Measurements from ENCODE around the gene PIK3C2B.

Gene PIK3C2B, protein sequence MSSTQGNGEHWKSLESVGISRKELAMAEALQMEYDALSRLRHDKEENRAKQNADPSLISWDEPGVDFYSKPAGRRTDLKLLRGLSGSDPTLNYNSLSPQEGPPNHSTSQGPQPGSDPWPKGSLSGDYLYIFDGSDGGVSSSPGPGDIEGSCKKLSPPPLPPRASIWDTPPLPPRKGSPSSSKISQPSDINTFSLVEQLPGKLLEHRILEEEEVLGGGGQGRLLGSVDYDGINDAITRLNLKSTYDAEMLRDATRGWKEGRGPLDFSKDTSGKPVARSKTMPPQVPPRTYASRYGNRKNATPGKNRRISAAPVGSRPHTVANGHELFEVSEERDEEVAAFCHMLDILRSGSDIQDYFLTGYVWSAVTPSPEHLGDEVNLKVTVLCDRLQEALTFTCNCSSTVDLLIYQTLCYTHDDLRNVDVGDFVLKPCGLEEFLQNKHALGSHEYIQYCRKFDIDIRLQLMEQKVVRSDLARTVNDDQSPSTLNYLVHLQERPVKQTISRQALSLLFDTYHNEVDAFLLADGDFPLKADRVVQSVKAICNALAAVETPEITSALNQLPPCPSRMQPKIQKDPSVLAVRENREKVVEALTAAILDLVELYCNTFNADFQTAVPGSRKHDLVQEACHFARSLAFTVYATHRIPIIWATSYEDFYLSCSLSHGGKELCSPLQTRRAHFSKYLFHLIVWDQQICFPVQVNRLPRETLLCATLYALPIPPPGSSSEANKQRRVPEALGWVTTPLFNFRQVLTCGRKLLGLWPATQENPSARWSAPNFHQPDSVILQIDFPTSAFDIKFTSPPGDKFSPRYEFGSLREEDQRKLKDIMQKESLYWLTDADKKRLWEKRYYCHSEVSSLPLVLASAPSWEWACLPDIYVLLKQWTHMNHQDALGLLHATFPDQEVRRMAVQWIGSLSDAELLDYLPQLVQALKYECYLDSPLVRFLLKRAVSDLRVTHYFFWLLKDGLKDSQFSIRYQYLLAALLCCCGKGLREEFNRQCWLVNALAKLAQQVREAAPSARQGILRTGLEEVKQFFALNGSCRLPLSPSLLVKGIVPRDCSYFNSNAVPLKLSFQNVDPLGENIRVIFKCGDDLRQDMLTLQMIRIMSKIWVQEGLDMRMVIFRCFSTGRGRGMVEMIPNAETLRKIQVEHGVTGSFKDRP (N-terminal part only)
- 45.1 to 73.4 (median 61.4) reads per million in 3 donors for total RNA-seq

DNA sequence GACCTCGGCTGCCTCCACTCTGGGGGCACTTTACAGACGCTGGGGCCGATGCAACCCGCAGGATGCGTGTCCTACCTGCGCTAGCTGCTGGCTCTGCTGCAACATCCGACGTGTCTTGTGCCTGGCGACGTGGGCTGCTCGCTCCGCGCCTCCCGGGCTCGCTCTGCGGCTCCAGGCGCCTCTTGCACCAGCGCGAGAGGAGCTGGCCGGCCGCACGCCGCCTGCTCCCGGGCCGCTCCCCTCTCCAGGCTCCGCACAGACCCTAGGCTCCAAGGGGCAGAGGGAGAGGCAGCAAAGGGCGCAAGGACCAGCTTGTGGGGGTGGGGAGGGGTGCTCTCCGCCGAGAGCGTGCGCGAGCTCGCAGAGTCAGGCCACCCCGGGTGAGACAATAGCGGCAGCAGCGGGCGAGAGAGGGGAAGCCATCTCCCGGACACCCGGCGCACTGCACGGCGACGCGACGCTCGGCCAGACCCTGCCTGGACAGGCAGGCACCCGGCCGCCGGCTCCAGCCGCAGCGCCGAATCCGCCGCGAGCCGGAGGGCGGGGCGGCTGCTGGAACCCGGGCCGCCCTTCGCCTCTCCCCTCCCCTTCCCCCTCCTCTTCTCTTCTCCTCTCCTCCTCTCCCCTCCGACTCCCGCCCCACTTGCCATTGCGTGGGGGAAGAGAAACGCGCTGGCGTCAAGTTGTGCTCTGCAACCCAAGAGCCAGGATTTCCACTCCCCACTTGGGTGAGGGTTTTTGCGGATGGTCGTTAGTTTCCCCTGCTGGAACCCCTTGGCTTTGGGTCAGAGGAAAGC is at the start of gene PIK3C2B:
TSS of gene PIK3C2B (minus strand) at position 525 of the 797 bp plus-strand sequence. CDS start 25,003 bp downstream, outside the sequence.
- Histone ChIP-seq H3K36me3 (ENCODE audit: control insufficient read depth, insufficient read depth, low read length) (no peaks in the 10 kb centered on the region), H3K4me1 (ENCODE audit: control insufficient read depth, insufficient read depth, low read length, poor library complexity, severe bottlenecking) (peaks cover 21% of the 10 kb centered on the region), H3K27ac (ENCODE audit: insufficient read depth, low read length, poor library complexity, severe bottlenecking) (peak within 1 kb of the TSS; percentile 86), H3K27me3 (replicated peaks; ENCODE audit: control insufficient read depth, insufficient read depth, low read length, poor library complexity, severe bottlenecking) (no peaks in the 10 kb centered on the region), H3K9me3 (ENCODE audit: control insufficient read depth, low read length) (no peaks in the 10 kb centered on the region), H3K4me3 (ENCODE audit: insufficient read depth, low read depth, low read length, poor library complexity, severe bottlenecking) (peak within 1 kb of the TSS; percentile 70)
- DNase-seq = peak; percentile 45 to 55 (median 52)

DNA sequence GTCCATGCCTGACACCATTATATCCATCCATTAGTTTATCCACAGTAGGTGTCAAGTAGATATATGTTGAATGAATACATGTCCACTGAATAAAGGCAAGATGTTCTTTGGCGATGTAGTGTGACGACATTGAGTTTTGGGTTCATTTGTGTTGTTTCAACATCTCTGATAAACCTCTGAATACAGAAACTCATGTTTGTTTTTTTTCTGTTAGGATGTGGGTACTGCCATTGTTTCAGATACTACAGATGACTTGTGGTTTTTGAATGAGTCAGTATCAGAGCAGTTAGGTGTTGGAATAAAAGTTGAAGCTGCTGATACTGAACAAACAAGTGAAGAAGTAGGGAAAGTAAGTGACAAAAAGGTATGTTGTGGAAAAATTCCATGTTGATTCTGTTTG is 49.7 kb upstream of the PIK3C2B start:
- H3K4me1 ChIP-seq (ENCODE audit: control insufficient read depth, insufficient read depth, low read length, poor library complexity, severe bottlenecking) = peaks cover 29% of the 10 kb centered on the region
- H3K4me3 ChIP-seq (ENCODE audit: insufficient read depth, low read depth, low read length, poor library complexity, severe bottlenecking) = no peak overlapping the region
- H3K27ac ChIP-seq (ENCODE audit: insufficient read depth, low read length, poor library complexity, severe bottlenecking) = peak overlapping the region; percentile 67
- peaks cover 65% of the 10 kb centered on the region for H3K36me3 ChIP-seq (ENCODE audit: control insufficient read depth, insufficient read depth, low read length)
- DNase-seq = no peak
- H3K27me3 ChIP-seq (replicated peaks; ENCODE audit: control insufficient read depth, insufficient read depth, low read length, poor library complexity, severe bottlenecking) = no peaks in the 10 kb centered on the region
- H3K9me3 ChIP-seq (ENCODE audit: control insufficient read depth, low read length) = no peaks in the 10 kb centered on the region

DNA sequence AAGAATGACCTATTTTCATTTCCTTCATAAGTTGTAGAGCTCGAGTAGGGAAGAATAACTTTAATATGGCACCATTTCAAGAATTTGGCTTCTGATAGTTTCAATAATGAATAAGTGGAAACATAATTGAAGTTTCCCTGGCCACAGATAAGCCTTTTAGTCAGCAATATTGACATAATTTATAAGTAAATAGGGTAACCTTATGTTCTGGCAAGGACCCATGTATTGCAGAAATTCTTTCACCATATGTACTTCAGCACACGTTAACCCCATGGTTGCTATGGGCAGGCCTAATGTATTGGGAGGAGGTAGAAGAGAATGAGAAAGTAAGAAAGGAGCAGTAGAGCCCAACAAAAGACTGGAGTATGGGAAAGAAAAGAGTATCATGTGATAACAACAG is 47.0 kb upstream of the PIK3C2B start:
- peaks cover 29% of the 10 kb centered on the region for H3K4me1 ChIP-seq (ENCODE audit: control insufficient read depth, insufficient read depth, low read length, poor library complexity, severe bottlenecking)
- H3K27ac ChIP-seq (ENCODE audit: insufficient read depth, low read length, poor library complexity, severe bottlenecking) = no peak overlapping the region
- H3K36me3 ChIP-seq (ENCODE audit: control insufficient read depth, insufficient read depth, low read length) = peaks cover 65% of the 10 kb centered on the region
- H3K27me3 ChIP-seq (replicated peaks; ENCODE audit: control insufficient read depth, insufficient read depth, low read length, poor library complexity, severe bottlenecking) = no peaks in the 10 kb centered on the region
- no peaks in the 10 kb centered on the region for H3K9me3 ChIP-seq (ENCODE audit: control insufficient read depth, low read length)
- no peak overlapping the region for H3K4me3 ChIP-seq (ENCODE audit: insufficient read depth, low read depth, low read length, poor library complexity, severe bottlenecking)
- no peak for DNase-seq

DNA sequence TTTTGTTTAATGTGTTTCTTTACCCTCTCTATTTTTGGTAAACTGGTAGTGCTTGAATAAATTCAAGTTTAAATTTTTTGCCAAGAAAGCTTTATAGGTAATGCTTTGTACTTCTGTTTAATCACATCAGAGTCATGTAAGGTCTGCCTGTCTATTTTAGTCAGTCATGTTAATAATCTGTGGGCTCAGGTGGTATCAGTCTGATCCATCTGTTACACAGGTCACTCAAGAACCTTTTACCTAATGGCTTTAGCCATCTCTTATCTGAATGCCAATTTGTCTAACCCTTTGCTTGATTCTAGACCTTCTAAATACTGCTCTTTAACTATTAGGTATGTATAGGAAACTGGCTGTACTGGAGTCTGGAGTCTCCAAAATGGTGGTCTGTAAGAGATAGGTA is 38.2 kb upstream of the PIK3C2B start:
- Histone ChIP-seq H3K27ac (ENCODE audit: insufficient read depth, low read length, poor library complexity, severe bottlenecking) (no peak overlapping the region), H3K36me3 (ENCODE audit: control insufficient read depth, insufficient read depth, low read length) (peaks cover 91% of the 10 kb centered on the region)

DNA sequence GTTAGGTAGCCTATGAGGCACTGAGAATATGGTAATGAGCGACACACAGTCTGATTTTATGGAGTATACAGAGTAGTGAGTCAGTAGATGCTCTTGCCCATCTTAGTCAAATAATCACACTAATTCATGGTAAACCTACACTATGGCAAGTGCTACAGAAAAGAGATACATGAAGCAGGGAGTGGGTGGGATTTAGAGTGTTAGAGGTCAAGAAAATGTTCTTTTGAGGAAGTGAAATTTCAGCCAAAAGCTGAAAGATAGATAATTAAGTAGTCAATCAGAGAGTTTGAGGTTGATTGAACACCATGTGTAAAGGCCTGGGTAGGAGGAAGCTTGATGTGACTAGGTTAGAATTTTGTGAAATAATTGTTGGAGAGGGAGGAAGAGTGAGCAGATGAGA is 36.3 kb upstream of the PIK3C2B start:
- Histone ChIP-seq H3K9me3 (ENCODE audit: control insufficient read depth, low read length) (no peaks in the 10 kb centered on the region), H3K36me3 (ENCODE audit: control insufficient read depth, insufficient read depth, low read length) (peaks cover 88% of the 10 kb centered on the region)
- no peak for DNase-seq

More for the DNA sequence above, 38.2 kb upstream of the PIK3C2B start:
- no peaks in the 10 kb centered on the region for H3K27me3 ChIP-seq (replicated peaks; ENCODE audit: control insufficient read depth, insufficient read depth, low read length, poor library complexity, severe bottlenecking)
- no peak for DNase-seq
- no peaks in the 10 kb centered on the region for H3K9me3 ChIP-seq (ENCODE audit: control insufficient read depth, low read length)
- H3K4me1 ChIP-seq (ENCODE audit: control insufficient read depth, insufficient read depth, low read length, poor library complexity, severe bottlenecking) = peaks cover 5% of the 10 kb centered on the region
- H3K4me3 ChIP-seq (ENCODE audit: insufficient read depth, low read depth, low read length, poor library complexity, severe bottlenecking) = no peak overlapping the region

DNA sequence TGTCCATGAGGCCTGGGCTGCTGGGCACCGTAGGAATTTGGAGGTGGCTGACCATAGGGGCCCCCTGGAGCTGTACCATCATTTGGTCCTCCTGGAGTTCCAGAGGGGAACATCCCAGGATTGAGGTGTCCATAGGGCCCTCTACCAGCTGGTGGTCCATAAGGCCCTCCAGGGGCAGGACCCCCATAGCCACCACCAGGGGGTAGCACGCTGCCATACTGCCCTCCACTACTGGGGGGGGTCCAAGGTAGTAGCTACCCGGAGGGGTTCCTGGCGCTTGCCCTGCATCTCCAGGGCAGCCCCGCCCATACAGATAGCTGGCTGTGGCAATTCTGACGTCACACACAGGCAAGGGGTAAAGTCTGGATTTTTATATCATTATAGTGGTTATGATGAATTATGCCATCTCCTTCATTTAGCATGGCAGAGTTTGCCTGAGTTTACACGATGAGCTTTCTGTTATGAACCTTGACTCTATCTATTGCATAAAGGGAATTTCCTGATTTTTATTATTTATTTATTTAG is 34.8 kb upstream of the PIK3C2B start:
- no peak overlapping the region for H3K27ac ChIP-seq (ENCODE audit: insufficient read depth, low read length, poor library complexity, severe bottlenecking)
- H3K4me1 ChIP-seq (ENCODE audit: control insufficient read depth, insufficient read depth, low read length, poor library complexity, severe bottlenecking) = peaks cover 5% of the 10 kb centered on the region
- no peak overlapping the region for H3K4me3 ChIP-seq (ENCODE audit: insufficient read depth, low read depth, low read length, poor library complexity, severe bottlenecking)
- peaks cover 87% of the 10 kb centered on the region for H3K36me3 ChIP-seq (ENCODE audit: control insufficient read depth, insufficient read depth, low read length)
- no peak for DNase-seq
- no peaks in the 10 kb centered on the region for H3K9me3 ChIP-seq (ENCODE audit: control insufficient read depth, low read length)
- H3K27me3 ChIP-seq (replicated peaks; ENCODE audit: control insufficient read depth, insufficient read depth, low read length, poor library complexity, severe bottlenecking) = no peaks in the 10 kb centered on the region

More for the DNA sequence above, 36.3 kb upstream of the PIK3C2B start:
- H3K27me3 ChIP-seq (replicated peaks; ENCODE audit: control insufficient read depth, insufficient read depth, low read length, poor library complexity, severe bottlenecking) = no peaks in the 10 kb centered on the region
- peaks cover 5% of the 10 kb centered on the region for H3K4me1 ChIP-seq (ENCODE audit: control insufficient read depth, insufficient read depth, low read length, poor library complexity, severe bottlenecking)
- no peak overlapping the region for H3K27ac ChIP-seq (ENCODE audit: insufficient read depth, low read length, poor library complexity, severe bottlenecking)
- no peak overlapping the region for H3K4me3 ChIP-seq (ENCODE audit: insufficient read depth, low read depth, low read length, poor library complexity, severe bottlenecking)

DNA sequence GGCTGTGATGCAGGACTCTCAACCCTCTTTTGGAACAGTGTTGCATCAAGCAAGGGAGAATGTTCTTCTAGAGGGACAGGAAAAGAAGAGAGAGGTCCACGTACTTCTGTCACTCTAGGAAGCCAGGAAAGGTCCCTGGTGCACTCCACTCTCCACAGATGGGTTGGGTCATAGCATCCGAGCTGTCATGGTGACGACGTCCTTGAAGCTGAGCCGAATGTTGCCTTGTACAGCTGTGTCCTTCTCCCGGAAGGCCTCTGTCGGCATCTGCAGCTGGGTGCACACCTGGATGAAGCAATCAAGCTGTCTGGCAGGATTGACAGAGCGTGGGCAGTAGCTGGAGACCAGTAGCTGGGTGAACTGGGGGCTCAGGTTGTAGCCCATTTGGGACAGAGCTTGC is 34.1 kb upstream of the PIK3C2B start:
- H3K36me3 ChIP-seq (ENCODE audit: control insufficient read depth, insufficient read depth, low read length) = peaks cover 80% of the 10 kb centered on the region
- H3K4me1 ChIP-seq (ENCODE audit: control insufficient read depth, insufficient read depth, low read length, poor library complexity, severe bottlenecking) = peaks cover 5% of the 10 kb centered on the region
- H3K27me3 ChIP-seq (replicated peaks; ENCODE audit: control insufficient read depth, insufficient read depth, low read length, poor library complexity, severe bottlenecking) = no peaks in the 10 kb centered on the region
- no peak overlapping the region for H3K4me3 ChIP-seq (ENCODE audit: insufficient read depth, low read depth, low read length, poor library complexity, severe bottlenecking)
- H3K27ac ChIP-seq (ENCODE audit: insufficient read depth, low read length, poor library complexity, severe bottlenecking) = no peak overlapping the region
- no peak for DNase-seq
- no peaks in the 10 kb centered on the region for H3K9me3 ChIP-seq (ENCODE audit: control insufficient read depth, low read length)

DNA sequence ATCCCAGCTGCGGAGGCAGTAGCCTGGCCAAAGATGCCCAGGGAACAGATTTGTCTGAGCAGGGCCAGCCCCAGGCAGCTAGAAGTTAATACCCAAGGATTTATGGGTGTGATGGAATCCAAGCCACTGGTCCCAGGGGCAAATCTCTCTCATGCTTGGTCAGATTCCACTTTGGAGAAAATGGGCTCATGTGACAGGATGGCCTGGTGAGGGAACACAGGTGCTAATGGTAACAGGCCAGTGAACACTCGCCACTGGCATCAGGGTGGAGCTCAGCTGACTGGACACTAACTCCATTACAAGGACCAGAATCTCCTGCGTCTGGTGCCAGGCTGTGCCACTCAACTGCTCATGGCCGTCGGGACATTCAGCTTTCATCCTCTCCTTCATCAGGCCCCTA is 33.6 kb upstream of the PIK3C2B start:
- DNase-seq = no peak
- H3K27ac ChIP-seq (ENCODE audit: insufficient read depth, low read length, poor library complexity, severe bottlenecking) = no peak overlapping the region
- H3K4me3 ChIP-seq (ENCODE audit: insufficient read depth, low read depth, low read length, poor library complexity, severe bottlenecking) = no peak overlapping the region
- H3K36me3 ChIP-seq (ENCODE audit: control insufficient read depth, insufficient read depth, low read length) = peaks cover 80% of the 10 kb centered on the region
- no peaks in the 10 kb centered on the region for H3K27me3 ChIP-seq (replicated peaks; ENCODE audit: control insufficient read depth, insufficient read depth, low read length, poor library complexity, severe bottlenecking)
- no peaks in the 10 kb centered on the region for H3K9me3 ChIP-seq (ENCODE audit: control insufficient read depth, low read length)
- H3K4me1 ChIP-seq (ENCODE audit: control insufficient read depth, insufficient read depth, low read length, poor library complexity, severe bottlenecking) = peaks cover 5% of the 10 kb centered on the region

DNA sequence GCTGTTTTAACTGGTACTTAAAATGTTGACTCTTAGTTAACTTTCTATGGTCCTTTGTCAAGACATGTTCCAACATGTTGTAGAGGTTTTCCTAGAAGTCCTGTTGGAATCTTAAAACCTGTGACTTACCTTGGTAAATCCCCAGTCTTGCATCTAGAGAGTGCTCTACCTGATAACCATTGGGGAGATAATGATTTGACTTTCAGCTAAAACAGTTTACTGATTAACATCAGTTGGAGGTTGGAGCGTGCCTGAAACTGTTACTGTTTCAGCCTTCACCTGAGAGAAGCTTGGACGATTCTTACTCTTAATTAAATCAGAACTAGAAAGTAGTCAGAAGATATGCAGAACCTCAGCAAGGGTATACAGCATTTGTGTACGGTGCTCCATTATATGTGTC is 30.4 kb upstream of the PIK3C2B start:
- Histone ChIP-seq H3K4me1 (ENCODE audit: control insufficient read depth, insufficient read depth, low read length, poor library complexity, severe bottlenecking) (peaks cover 11% of the 10 kb centered on the region), H3K36me3 (ENCODE audit: control insufficient read depth, insufficient read depth, low read length) (peaks cover 49% of the 10 kb centered on the region), H3K9me3 (ENCODE audit: control insufficient read depth, low read length) (no peaks in the 10 kb centered on the region), H3K27me3 (replicated peaks; ENCODE audit: control insufficient read depth, insufficient read depth, low read length, poor library complexity, severe bottlenecking) (no peaks in the 10 kb centered on the region), H3K4me3 (ENCODE audit: insufficient read depth, low read depth, low read length, poor library complexity, severe bottlenecking) (no peak overlapping the region), H3K27ac (ENCODE audit: insufficient read depth, low read length, poor library complexity, severe bottlenecking) (no peak overlapping the region)
- no peak for DNase-seq

Data from effector memory CD4-positive, alpha-beta T cell (primary cell).